ENCODE data around the gene TIMM29.

GRCh38 chr19:10977742-10978092, 49.1 kb downstream of the TIMM29 start:
- TF ChIP-seq SIN3A (IDR thresholded peaks at IDR 0.05; ENCODE audit: borderline replicate concordance, insufficient read depth, low read length) = no peak
- TF ChIP-seq, protein P1, sequence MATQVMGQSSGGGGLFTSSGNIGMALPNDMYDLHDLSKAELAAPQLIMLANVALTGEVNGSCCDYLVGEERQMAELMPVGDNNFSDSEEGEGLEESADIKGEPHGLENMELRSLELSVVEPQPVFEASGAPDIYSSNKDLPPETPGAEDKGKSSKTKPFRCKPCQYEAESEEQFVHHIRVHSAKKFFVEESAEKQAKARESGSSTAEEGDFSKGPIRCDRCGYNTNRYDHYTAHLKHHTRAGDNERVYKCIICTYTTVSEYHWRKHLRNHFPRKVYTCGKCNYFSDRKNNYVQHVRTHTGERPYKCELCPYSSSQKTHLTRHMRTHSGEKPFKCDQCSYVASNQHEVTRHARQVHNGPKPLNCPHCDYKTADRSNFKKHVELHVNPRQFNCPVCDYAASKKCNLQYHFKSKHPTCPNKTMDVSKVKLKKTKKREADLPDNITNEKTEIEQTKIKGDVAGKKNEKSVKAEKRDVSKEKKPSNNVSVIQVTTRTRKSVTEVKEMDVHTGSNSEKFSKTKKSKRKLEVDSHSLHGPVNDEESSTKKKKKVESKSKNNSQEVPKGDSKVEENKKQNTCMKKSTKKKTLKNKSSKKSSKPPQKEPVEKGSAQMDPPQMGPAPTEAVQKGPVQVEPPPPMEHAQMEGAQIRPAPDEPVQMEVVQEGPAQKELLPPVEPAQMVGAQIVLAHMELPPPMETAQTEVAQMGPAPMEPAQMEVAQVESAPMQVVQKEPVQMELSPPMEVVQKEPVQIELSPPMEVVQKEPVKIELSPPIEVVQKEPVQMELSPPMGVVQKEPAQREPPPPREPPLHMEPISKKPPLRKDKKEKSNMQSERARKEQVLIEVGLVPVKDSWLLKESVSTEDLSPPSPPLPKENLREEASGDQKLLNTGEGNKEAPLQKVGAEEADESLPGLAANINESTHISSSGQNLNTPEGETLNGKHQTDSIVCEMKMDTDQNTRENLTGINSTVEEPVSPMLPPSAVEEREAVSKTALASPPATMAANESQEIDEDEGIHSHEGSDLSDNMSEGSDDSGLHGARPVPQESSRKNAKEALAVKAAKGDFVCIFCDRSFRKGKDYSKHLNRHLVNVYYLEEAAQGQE (IDR thresholded peaks at IDR 0.05; ENCODE audit: insufficient read depth in 1 of 2, low read depth in 2 of 2, low read length in 2 of 2) = no peak

All from PFSK-1 (cell line).